ENCODE data around the gene GPC3.
"Not testable (repeated sequence)": the region's sequence is repeated elsewhere in the genome, so short reads cannot be mapped to it uniquely, and the experiment has no call there.

The GPC3 gene

GRCh38 chrX:133985164-133985966, at the start of gene GPC3:
TSS of gene GPC3 (minus strand) at chrX:133985594.
- no peak within 1 kb of the TSS for H3K27ac ChIP-seq
- DNase-seq (ENCODE audit: low read depth, low spot score), result no peak

DNA sequence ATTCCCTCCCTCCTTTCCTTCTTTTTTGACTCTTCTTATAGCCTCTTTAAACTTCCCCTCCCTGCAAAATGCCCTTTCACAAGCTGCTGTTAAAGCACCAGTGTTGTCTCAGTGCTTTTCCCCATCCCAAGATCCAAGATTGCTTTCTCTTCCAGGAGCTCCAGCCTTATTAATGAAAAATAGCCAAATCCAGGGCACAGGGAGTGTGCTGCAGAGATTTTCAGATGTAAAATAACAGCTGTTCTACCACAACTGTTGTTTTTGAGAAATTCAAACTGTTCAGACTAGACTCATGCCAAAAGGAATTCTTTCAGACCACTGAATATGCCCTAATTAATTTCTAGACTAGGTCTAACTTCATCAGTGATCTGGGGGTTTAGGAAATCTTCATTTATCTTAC, 47.0 kb upstream of the GPC3 start:
- DNase-seq (ENCODE audit: low read depth, low spot score), result no peak

GRCh38 chrX:134026565-134027311, 41.3 kb upstream of the GPC3 start:
- no peak overlapping the region for H3K27ac ChIP-seq
- DNase-seq (ENCODE audit: low read depth, low spot score), result peak; percentile 1

More for the DNA sequence above, 47.0 kb upstream of the GPC3 start:
- H3K27ac ChIP-seq, result no peak overlapping the region

DNA sequence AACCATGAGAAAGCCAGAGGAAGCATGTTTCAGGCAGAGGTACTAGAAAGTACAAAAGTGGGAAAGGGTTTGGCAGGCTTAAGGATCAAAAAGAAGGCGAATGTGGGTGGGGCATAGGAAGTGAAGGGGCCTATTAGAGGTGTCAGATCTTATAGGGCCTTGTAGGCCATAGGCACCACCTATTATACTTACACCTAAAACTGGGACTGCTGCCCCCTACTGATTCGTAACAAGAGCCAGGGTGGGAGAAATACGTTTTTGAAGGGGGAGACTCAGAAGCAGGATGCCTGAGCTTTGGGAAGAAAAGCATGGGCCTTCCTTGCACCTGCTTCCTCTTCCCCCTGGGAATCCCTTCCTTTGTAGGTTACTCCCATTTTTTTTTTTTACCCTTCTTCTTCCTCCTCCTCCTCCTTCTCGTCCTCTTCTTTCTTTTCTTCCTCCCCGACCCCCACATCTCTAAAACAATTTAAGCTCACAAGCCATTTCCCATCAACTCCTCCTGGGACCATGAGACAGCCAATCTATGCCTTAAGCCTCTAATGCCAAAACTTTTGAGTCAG, 40.7 kb upstream of the GPC3 start:
- no peak for DNase-seq (ENCODE audit: low read depth, low spot score)
- H3K27ac ChIP-seq, result no peak overlapping the region

DNA sequence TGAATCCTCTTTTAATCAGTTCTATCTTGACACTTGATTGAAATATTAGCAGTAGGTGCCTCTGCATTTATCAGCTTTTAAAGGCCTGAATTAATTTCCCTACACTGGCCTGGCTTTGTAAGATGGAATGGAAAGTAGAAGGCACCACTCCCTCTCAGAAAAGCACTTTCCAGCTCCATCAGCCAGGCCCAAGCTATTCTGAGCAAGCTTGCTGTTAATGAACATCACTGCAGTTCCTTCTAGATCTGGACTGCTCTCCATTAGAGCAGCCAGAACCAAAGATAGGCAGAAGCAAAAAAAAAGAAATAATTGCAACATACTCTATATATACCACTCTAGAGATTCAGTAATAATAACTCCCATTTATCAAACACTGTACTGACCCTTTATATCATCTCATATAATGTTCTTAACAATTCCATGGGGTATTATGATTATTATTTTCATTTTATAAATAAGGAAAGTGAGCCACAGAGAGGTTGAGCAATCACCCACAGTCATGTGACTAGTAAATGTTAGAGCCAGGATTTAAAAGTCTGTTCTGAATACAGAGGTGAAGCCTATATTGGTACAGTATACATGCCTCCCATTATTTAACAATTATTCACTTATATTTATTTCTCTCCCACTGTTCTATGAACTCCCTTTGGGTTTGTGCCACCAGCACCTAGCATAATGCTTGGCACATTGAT, 39.4 kb upstream of the GPC3 start:
- no peak for DNase-seq (ENCODE audit: low read depth, low spot score)
- H3K27ac ChIP-seq, result no peak overlapping the region

DNA sequence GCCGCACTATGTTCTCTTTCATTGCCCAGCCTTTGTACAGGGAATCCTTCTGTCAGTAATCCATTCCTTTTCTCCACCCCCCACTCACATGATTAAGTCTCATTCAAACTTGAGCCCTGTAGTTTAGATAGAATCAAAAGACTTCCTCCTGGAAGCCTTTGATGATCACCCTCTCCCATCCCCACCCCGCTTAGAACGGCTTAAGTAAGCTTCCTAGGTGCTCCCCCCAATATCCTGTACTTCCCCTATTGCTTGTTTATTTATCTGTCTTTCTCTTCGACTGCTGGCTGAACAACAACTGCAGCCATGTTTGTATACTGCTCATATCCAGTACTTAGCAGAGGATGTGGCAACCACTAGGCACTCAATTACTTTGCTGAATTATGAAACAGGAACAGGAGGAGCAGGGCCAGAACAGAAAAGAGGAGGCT, 38.5 kb upstream of the GPC3 start:
- H3K27ac ChIP-seq, result no peak overlapping the region
- no peak for DNase-seq (ENCODE audit: low read depth, low spot score)

DNA sequence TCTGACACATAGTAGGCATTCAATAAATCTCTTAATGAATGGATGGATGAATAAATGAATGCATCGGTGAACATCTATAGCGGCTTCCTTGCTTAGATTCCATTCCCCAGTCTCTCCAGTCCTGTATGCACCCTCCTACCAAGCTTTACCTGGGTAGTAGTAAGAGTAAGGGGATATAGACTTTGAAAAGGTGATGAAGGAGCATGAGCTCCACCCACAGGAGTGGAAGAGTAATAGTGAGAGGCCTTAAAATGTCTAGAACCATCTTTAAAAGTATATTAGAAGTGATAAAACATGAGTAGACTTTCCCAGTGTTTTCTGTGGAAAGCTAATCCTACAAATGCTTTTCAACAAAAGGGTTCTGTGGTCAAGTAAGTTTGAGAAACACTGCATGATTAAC, 35.5 kb upstream of the GPC3 start:
- no peak overlapping the region for H3K27ac ChIP-seq
- no peak for DNase-seq (ENCODE audit: low read depth, low spot score)

- no peak overlapping the region for H3K27ac ChIP-seq
- no peak for DNase-seq (ENCODE audit: low read depth, low spot score)
Observed at GRCh38 chrX:134019567-134020206, 34.3 kb upstream of the GPC3 start.

- not testable (repeated sequence) for DNase-seq (ENCODE audit: low read depth, low spot score); H3K27ac ChIP-seq
Observed at GRCh38 chrX:134016309-134016708, 30.9 kb upstream of the GPC3 start.

GRCh38 chrX:134015510-134015909, 30.1 kb upstream of the GPC3 start:
- not testable (repeated sequence) for H3K27ac ChIP-seq; DNase-seq (ENCODE audit: low read depth, low spot score)

DNA sequence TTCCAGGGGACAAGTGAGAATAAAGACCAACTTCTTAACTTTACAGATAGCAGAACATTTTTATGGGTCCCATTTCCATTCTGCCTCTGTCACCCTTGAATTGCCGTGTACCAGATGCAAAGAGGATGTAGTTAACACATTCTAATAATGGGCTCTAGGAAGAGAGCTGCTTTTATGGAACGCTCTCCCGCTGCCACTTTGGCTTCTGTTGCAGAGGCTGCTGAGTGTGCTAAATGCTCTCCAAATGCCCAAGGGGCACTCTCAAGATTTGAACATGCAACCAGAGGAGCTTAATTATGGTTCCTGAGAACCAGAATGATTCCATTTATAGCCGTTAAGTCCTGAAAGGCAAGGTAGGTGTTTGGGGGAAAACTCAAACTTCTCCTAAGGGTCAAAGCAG, 28.1 kb upstream of the GPC3 start:
- DNase-seq (ENCODE audit: low read depth, low spot score), result no peak
- no peak overlapping the region for H3K27ac ChIP-seq

DNA sequence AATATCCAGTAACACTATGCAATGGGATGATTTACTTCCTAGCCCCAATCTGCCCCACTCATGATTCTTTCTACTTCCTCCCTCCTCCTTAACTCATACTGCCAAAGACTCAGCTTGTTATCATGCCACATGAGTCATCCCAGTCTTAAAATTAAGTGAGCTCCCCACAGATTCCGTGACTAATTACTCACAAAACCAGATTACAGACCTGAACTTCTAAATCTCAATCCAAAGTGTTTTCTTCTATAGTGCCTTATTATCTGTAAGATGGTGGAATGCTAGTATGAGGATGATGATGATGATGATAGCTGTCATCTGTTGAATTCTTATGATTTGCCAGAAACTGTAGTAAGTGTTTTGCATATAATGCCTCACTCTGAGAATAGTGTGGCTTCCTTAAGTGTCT, 27.7 kb upstream of the GPC3 start:
- DNase-seq (ENCODE audit: low read depth, low spot score), result peak; percentile 33
- H3K27ac ChIP-seq, result no peak overlapping the region

- no peak overlapping the region for H3K27ac ChIP-seq
- DNase-seq (ENCODE audit: low read depth, low spot score), result no peak
Observed at GRCh38 chrX:134010690-134011089, 25.3 kb upstream of the GPC3 start.

DNA sequence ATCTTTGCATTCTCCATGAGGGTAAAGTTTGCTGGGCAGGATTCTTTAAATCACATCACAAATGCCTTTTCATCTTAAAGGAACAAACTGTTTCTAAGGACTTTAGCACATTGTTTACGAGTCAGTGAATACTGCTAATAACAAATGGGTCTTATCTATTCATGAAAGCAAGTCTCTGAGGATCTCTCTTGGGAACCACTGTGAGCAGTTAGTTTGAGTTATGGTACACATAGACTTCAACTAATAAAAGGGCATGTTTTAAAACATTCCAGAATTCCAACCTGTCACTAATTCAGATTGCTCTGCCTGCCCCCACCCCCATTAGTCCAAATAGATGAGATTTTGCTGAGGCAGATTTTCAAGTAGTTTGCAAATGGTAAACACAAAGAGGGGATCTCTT, 22.3 kb upstream of the GPC3 start:
- DNase-seq (ENCODE audit: low read depth, low spot score), result no peak

GRCh38 chrX:134006484-134007161, 21.2 kb upstream of the GPC3 start:
- H3K27ac ChIP-seq, result no peak overlapping the region
- DNase-seq (ENCODE audit: low read depth, low spot score), result no peak

More for the DNA sequence above, 22.3 kb upstream of the GPC3 start:
- no peak overlapping the region for H3K27ac ChIP-seq

DNA sequence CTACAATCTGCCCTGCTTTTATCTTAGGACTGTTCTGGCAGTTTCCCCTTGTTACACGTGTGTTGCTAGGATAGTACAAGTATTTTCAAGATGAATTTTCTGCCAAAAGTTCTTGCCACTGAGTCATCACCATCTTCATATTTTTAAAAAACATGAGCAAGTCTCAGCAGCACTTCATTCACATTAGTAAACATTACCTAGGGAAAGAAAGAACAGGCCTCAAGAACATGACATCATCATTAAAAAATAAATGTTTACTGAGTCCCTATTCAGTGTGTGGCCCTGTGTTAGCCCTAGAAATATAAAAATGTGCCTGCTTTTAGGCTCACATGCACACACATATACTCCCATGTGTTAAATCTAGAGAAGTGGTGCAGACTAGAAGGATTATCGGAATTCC, 18.7 kb upstream of the GPC3 start:
- peak; percentile 44 for DNase-seq (ENCODE audit: low read depth, low spot score)
- H3K27ac ChIP-seq, result no peak overlapping the region

GRCh38 chrX:134002921-134003615, 17.7 kb upstream of the GPC3 start:
- no peak for DNase-seq (ENCODE audit: low read depth, low spot score)
- no peak overlapping the region for H3K27ac ChIP-seq

DNA sequence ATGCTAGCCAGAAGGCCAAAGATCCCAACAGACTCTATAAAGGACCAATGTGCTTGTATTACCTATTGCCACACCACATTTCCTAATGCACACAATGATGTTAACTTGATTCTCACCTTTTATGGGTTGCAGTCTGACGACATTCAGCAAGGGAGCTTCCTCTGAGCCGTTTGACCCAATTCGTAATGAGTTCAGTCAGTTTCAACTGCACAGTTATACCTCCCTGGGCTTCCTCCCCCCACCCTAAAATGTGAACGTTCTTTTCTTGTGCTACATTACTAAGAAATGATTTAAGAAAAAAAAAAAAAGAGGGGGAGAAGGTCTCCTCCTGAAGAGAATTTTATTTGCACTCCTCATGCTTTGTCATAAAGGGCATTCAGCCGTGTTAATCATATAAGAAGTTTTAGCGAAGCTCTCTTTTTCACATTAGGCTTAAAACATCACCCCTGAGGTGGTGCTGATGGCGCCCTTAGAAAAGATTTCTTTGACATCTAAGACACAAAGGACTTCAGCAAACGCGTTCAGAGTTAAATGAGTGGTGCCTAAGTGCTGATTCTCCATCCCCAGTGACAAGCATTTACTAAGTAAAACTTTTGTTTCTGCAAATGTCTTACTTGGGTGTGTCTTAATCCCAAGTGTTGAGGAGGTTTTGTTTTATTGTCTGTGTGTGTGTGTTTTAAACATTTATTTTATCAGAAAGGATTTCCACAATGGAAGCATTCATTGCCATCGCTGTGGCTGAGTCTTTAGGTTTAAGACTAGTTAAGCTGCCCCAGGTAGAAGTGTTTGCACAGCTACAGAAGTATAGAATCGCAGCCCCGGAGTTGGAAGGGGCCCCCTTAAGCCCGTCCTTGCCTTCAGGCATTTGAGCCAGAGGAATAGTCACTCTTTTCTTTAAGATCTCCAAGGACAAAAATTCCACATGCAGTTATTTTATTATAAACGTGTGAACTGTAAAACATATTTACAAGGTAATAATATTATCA, 15.2 kb upstream of the GPC3 start:
- DNase-seq (ENCODE audit: low read depth, low spot score), result no peak
- no peak overlapping the region for H3K27ac ChIP-seq

Measured in epithelial cell of prostate (primary cell).